BJ (cell line): ENCODE data around the gene EML6. TPM values are rescaled to one million over a fixed set of nuclear protein-coding genes. Genes with fewer than 3 reads are reported as not detected.

Experiments
- CTCF ChIA-PET: fragments of 350-600 bp; formaldehyde crosslinking; extraction: SDS; loops from one replicate; lab custom pipeline; 2021; ENCODE audit warnings: antibody characterized with exemption, inconsistent platforms; lab: Yijun Ruan, JAX
- POLR2A ChIA-PET: fragments of 300-600 bp; sonication (Branson Sonifier 250); formaldehyde crosslinking; extraction: SDS; loops from one replicate; lab custom pipeline; 2021; ENCODE audit warnings: antibody characterized with exemption; lab: Charles Lee
- DNase-seq: peaks from one replicate; pipeline ENCODE4 v3.0.0-alpha.2; 2011; ENCODE audit warnings: low read depth
- H3K27me3 ChIP-seq: 2 replicates; pipeline ENCODE4 v1.6.0; 2011; ENCODE audit warnings: low read length; ENCODE audit not compliant: control insufficient read depth, insufficient read depth
- H3K36me3 ChIP-seq: 2 replicates; pipeline ENCODE4 v1.5.1; 2011; ENCODE audit warnings: low read length; ENCODE audit not compliant: control insufficient read depth, insufficient read depth
- H3K4me3 ChIP-seq: 2 replicates; pipeline ENCODE4 v1.5.1; 2011; ENCODE audit warnings: low read depth, mild to moderate bottlenecking, control low read depth, low read length
- CTCF ChIP-seq: IDR thresholded peaks from 2 replicates; pipeline ENCODE4 v1.5.1; 2011; ENCODE audit warnings: low read depth, mild to moderate bottlenecking, control low read depth, inconsistent platforms, low read length, moderate library complexity; ENCODE audit not compliant: insufficient read depth
- polyA plus RNA-seq: library from polyadenylated mRNA; depleted of rRNA; stranded (reverse); fragments of >200 nt; gene quantifications from 2 replicates; pipeline ENCODE4 v1.2.3, GENCODE V29; 2011

The EML6 gene
- polyA plus RNA-seq, 1 experiment = 0.18 TPM

- CTCF ChIA-PET = no interaction called here
These were observed 138.8 kb downstream of the EML6 start for GRCh38 chr2:54862229-54862628.

GRCh38 chr2:54862742-54863141 lies 139.3 kb downstream of the EML6 start:
- H3K4me3 ChIP-seq = no peak overlapping the region

More at GRCh38 chr2:54862229-54862628, 138.8 kb downstream of the EML6 start:
- DNase-seq = no peak
- no peaks in the 10 kb centered on the region for H3K36me3 ChIP-seq
- POLR2A ChIA-PET = no interaction called here
- H3K4me3 ChIP-seq = no peak overlapping the region
- TF ChIP-seq CTCF = no peak
- no peaks in the 10 kb centered on the region for H3K27me3 ChIP-seq

GRCh38 chr2:54863660-54864059 lies 140.2 kb downstream of the EML6 start:
- H3K4me3 ChIP-seq = no peak overlapping the region
- POLR2A ChIA-PET = no interaction called here
- TF ChIP-seq CTCF = no peak
- H3K36me3 ChIP-seq = no peaks in the 10 kb centered on the region
- no peaks in the 10 kb centered on the region for H3K27me3 ChIP-seq
- CTCF ChIA-PET = interaction anchor here (0.5 kb wide), 1 partner anchor 13 kb away, joined by 3 read pairs; no protein-coding TSS in a partner anchor
- no peak for DNase-seq

More at GRCh38 chr2:54862742-54863141, 139.3 kb downstream of the EML6 start:
- TF ChIP-seq CTCF = no peak
- POLR2A ChIA-PET = no interaction called here
- no peak for DNase-seq
- Histone ChIP-seq H3K36me3 (no peaks in the 10 kb centered on the region), H3K27me3 (no peaks in the 10 kb centered on the region)
- CTCF ChIA-PET = no interaction called here

GRCh38 chr2:54864096-54864495 lies 140.6 kb downstream of the EML6 start:
- no peaks in the 10 kb centered on the region for H3K36me3 ChIP-seq
- no peak overlapping the region for H3K4me3 ChIP-seq
- no peak for TF ChIP-seq CTCF
- H3K27me3 ChIP-seq = no peaks in the 10 kb centered on the region
- no peak for DNase-seq
- POLR2A ChIA-PET = no interaction called here
- CTCF ChIA-PET = no interaction called here

GRCh38 chr2:54864727-54865126 lies 141.3 kb downstream of the EML6 start:
- no peak for TF ChIP-seq CTCF
- ChIA-PET CTCF (no interaction called here), POLR2A (no interaction called here)
- Histone ChIP-seq H3K36me3 (no peaks in the 10 kb centered on the region), H3K4me3 (no peak overlapping the region), H3K27me3 (no peaks in the 10 kb centered on the region)
- no peak for DNase-seq
